ENCODE data around the gene PNKP.

PNKP gene

GRCh38 chr19:49877879-49878743 lies 10.7 kb upstream of the PNKP start:
- Histone ChIP-seq H3K27me3 (ENCODE audit: control insufficient read depth, insufficient read depth, low read length) (no peaks in the 10 kb centered on the region), H3K4me3 (ENCODE audit: low read length) (peak overlapping the region; percentile 96), H3K9me3 (replicated peaks; ENCODE audit: low read length) (peaks cover 6% of the 10 kb centered on the region), H3K4me1 (ENCODE audit: control insufficient read depth, insufficient read depth, low read length) (peaks cover 19% of the 10 kb centered on the region), H3K36me3 (ENCODE audit: insufficient read depth, low read length) (peaks cover 32% of the 10 kb centered on the region), H3K4me2 (ENCODE audit: low read length) (peak overlapping the region; percentile 86), H3K9ac (ENCODE audit: low read depth, low read length) (peak overlapping the region; percentile 99)

GRCh38 chr19:49877020-49877878 lies 9.9 kb upstream of the PNKP start, which contains the start of the genes AKT1S1 and TBC1D17:
TSS of gene AKT1S1 (minus strand) at chr19:49877355. CDS start at chr19:49873295, 4,060 bp downstream.
TSS of gene TBC1D17 (plus strand) at chr19:49877702. CDS start at chr19:49877724, 22 bp downstream.
- Histone ChIP-seq H3K4me1 (ENCODE audit: control insufficient read depth, insufficient read depth, low read length) (peaks cover 19% of the 10 kb centered on the region), H3K36me3 (ENCODE audit: insufficient read depth, low read length) (peaks cover 23% of the 10 kb centered on the region), H3K27me3 (ENCODE audit: control insufficient read depth, insufficient read depth, low read length) (no peaks in the 10 kb centered on the region), H3K9ac (ENCODE audit: low read depth, low read length) (peak within 1 kb of the TSS; percentile 99), H3K4me2 (ENCODE audit: low read length) (peak within 1 kb of the TSS; percentile 98), H3K4me3 (ENCODE audit: low read length) (peak within 1 kb of the TSS; percentile 96), H3K9me3 (replicated peaks; ENCODE audit: low read length) (no peaks in the 10 kb centered on the region)

GRCh38 chr19:49876422-49877019 lies 9.1 kb upstream of the PNKP start:
- H3K27me3 ChIP-seq (ENCODE audit: control insufficient read depth, insufficient read depth, low read length): no peaks in the 10 kb centered on the region
- H3K36me3 ChIP-seq (ENCODE audit: insufficient read depth, low read length): peaks cover 16% of the 10 kb centered on the region
- H3K9ac ChIP-seq (ENCODE audit: low read depth, low read length): peak overlapping the region; percentile 99
- peak overlapping the region; percentile 96 for H3K4me3 ChIP-seq (ENCODE audit: low read length)
- no peaks in the 10 kb centered on the region for H3K9me3 ChIP-seq (replicated peaks; ENCODE audit: low read length)
- peak overlapping the region; percentile 98 for H3K4me2 ChIP-seq (ENCODE audit: low read length)
- H3K4me1 ChIP-seq (ENCODE audit: control insufficient read depth, insufficient read depth, low read length): peaks cover 23% of the 10 kb centered on the region

GRCh38 chr19:49875857-49876421 lies 8.6 kb upstream of the PNKP start:
- H3K9me3 ChIP-seq (replicated peaks; ENCODE audit: low read length): no peaks in the 10 kb centered on the region
- H3K4me2 ChIP-seq (ENCODE audit: low read length): peak overlapping the region; percentile 98
- H3K4me3 ChIP-seq (ENCODE audit: low read length): peak overlapping the region; percentile 96
- peaks cover 15% of the 10 kb centered on the region for H3K36me3 ChIP-seq (ENCODE audit: insufficient read depth, low read length)
- H3K9ac ChIP-seq (ENCODE audit: low read depth, low read length): peak overlapping the region; percentile 99
- H3K4me1 ChIP-seq (ENCODE audit: control insufficient read depth, insufficient read depth, low read length): peaks cover 23% of the 10 kb centered on the region
- no peaks in the 10 kb centered on the region for H3K27me3 ChIP-seq (ENCODE audit: control insufficient read depth, insufficient read depth, low read length)

GRCh38 chr19:49875177-49875576 lies 7.8 kb upstream of the PNKP start:
- Histone ChIP-seq H3K27me3 (ENCODE audit: control insufficient read depth, insufficient read depth, low read length) (no peaks in the 10 kb centered on the region), H3K9me3 (replicated peaks; ENCODE audit: low read length) (no peaks in the 10 kb centered on the region), H3K4me2 (ENCODE audit: low read length) (peak overlapping the region; percentile 98), H3K4me3 (ENCODE audit: low read length) (peak overlapping the region; percentile 96), H3K4me1 (ENCODE audit: control insufficient read depth, insufficient read depth, low read length) (peaks cover 30% of the 10 kb centered on the region), H3K9ac (ENCODE audit: low read depth, low read length) (peak overlapping the region; percentile 99), H3K36me3 (ENCODE audit: insufficient read depth, low read length) (peaks cover 10% of the 10 kb centered on the region)

GRCh38 chr19:49874503-49875157 lies 7.3 kb upstream of the PNKP start:
- Histone ChIP-seq H3K4me2 (ENCODE audit: low read length) (peak overlapping the region; percentile 98), H3K36me3 (ENCODE audit: insufficient read depth, low read length) (peaks cover 8% of the 10 kb centered on the region), H3K27me3 (ENCODE audit: control insufficient read depth, insufficient read depth, low read length) (no peaks in the 10 kb centered on the region), H3K4me3 (ENCODE audit: low read length) (peak overlapping the region; percentile 96), H3K9ac (ENCODE audit: low read depth, low read length) (peak overlapping the region; percentile 99), H3K9me3 (replicated peaks; ENCODE audit: low read length) (no peaks in the 10 kb centered on the region), H3K4me1 (ENCODE audit: control insufficient read depth, insufficient read depth, low read length) (peaks cover 34% of the 10 kb centered on the region)

GRCh38 chr19:49873834-49874233 lies 6.5 kb upstream of the PNKP start:
- Histone ChIP-seq H3K36me3 (ENCODE audit: insufficient read depth, low read length) (peaks cover 8% of the 10 kb centered on the region), H3K9me3 (replicated peaks; ENCODE audit: low read length) (no peaks in the 10 kb centered on the region), H3K4me1 (ENCODE audit: control insufficient read depth, insufficient read depth, low read length) (peaks cover 38% of the 10 kb centered on the region), H3K4me3 (ENCODE audit: low read length) (no peak overlapping the region), H3K9ac (ENCODE audit: low read depth, low read length) (no peak overlapping the region), H3K27me3 (ENCODE audit: control insufficient read depth, insufficient read depth, low read length) (no peaks in the 10 kb centered on the region), H3K4me2 (ENCODE audit: low read length) (no peak overlapping the region)

GRCh38 chr19:49873129-49873521 lies 5.7 kb upstream of the PNKP start:
- Histone ChIP-seq H3K9me3 (replicated peaks; ENCODE audit: low read length) (no peaks in the 10 kb centered on the region), H3K4me2 (ENCODE audit: low read length) (no peak overlapping the region), H3K27me3 (ENCODE audit: control insufficient read depth, insufficient read depth, low read length) (no peaks in the 10 kb centered on the region), H3K36me3 (ENCODE audit: insufficient read depth, low read length) (peaks cover 8% of the 10 kb centered on the region), H3K4me3 (ENCODE audit: low read length) (no peak overlapping the region), H3K4me1 (ENCODE audit: control insufficient read depth, insufficient read depth, low read length) (peaks cover 34% of the 10 kb centered on the region), H3K9ac (ENCODE audit: low read depth, low read length) (no peak overlapping the region)

- Histone ChIP-seq H3K9ac (ENCODE audit: low read depth, low read length) (no peak overlapping the region), H3K9me3 (replicated peaks; ENCODE audit: low read length) (no peaks in the 10 kb centered on the region), H3K4me1 (ENCODE audit: control insufficient read depth, insufficient read depth, low read length) (peaks cover 35% of the 10 kb centered on the region), H3K27me3 (ENCODE audit: control insufficient read depth, insufficient read depth, low read length) (no peaks in the 10 kb centered on the region), H3K4me3 (ENCODE audit: low read length) (no peak overlapping the region), H3K4me2 (ENCODE audit: low read length) (no peak overlapping the region), H3K36me3 (ENCODE audit: insufficient read depth, low read length) (peaks cover 8% of the 10 kb centered on the region)
Measured at GRCh38 chr19:49872245-49873128, 5.1 kb upstream of the PNKP start.

Measured in skeletal muscle satellite cell (primary cell).